ENCODE measurements around the gene CDK11A.

The CDK11A gene

GRCh38 chr1:1658583-1659549, 65.3 kb downstream of the CDK11A start, which contains the start of gene CDK11B:
CDK11B (minus strand) TSS chr1:1659004; CDS start chr1:1657485, 1,519 bp downstream.
- DNase-seq: peak; percentile 63

Measured in NCI-H1417 treated with DMSO at 0.1 percent for 48 hours (cell line).